GM12801 (cell line): ENCODE measurements around the gene PLEKHM3.

Source experiments
- CTCF ChIP-seq: IDR thresholded peaks from one replicate; pipeline ENCODE4 v1.5.1; 2011; ENCODE audit warnings: control low read depth; ENCODE audit not compliant: insufficient read length; ENCODE audit errors: extremely low read depth

PLEKHM3 gene

DNA sequence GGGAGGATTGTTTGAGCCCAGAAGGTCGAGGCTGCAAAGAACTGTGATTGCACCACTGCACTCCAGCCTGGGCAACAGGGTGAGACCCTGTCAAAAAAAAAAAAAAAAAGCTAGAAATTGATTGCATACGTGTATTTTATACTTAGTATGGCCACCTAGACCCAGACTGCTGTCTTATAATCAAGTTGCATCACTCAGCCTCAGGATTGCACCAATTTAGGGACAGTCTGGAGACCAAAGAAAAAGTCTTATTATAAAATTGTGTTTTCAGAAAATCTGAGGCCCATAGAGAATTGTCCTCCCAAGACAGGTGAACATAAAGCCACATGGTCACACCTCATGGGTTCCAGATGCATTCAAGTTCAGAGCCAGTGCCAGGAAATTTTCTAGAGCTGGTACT lies 17.1 kb upstream of the PLEKHM3 start:
- TF ChIP-seq CTCF = no peak

GRCh38 chr2:208042041-208042440 lies 16.7 kb upstream of the PLEKHM3 start:
- no peak for TF ChIP-seq CTCF

GRCh38 chr2:208040199-208041171 lies 15.2 kb upstream of the PLEKHM3 start:
- no peak for TF ChIP-seq CTCF

- no peak for TF ChIP-seq CTCF
Observed at GRCh38 chr2:208039376-208040110, 14.2 kb upstream of the PLEKHM3 start.

- no peak for TF ChIP-seq CTCF
Observed at GRCh38 chr2:208037564-208038487, 12.5 kb upstream of the PLEKHM3 start.

DNA sequence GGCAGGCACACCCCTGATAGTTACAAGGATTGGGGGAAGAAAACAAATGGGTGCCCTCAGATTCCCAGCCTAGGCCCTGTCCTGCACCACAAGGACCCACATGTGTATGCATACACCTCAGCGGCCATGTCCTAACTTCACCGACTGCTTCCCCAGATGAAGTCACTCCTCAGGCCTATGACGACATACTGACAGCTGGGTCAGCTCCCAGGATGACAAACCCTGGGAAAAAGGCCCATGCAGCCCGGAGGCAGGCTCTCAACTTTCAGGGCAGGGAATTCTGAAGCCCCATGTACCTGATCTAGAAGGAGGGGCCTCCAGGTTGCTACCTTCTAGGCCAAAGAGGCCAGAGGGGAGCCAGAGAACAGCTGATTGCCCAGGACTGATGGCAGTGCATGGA lies 11.0 kb upstream of the PLEKHM3 start:
- TF ChIP-seq CTCF = no peak
